ENCODE data around the gene AFTPH.

The AFTPH gene

DNA sequence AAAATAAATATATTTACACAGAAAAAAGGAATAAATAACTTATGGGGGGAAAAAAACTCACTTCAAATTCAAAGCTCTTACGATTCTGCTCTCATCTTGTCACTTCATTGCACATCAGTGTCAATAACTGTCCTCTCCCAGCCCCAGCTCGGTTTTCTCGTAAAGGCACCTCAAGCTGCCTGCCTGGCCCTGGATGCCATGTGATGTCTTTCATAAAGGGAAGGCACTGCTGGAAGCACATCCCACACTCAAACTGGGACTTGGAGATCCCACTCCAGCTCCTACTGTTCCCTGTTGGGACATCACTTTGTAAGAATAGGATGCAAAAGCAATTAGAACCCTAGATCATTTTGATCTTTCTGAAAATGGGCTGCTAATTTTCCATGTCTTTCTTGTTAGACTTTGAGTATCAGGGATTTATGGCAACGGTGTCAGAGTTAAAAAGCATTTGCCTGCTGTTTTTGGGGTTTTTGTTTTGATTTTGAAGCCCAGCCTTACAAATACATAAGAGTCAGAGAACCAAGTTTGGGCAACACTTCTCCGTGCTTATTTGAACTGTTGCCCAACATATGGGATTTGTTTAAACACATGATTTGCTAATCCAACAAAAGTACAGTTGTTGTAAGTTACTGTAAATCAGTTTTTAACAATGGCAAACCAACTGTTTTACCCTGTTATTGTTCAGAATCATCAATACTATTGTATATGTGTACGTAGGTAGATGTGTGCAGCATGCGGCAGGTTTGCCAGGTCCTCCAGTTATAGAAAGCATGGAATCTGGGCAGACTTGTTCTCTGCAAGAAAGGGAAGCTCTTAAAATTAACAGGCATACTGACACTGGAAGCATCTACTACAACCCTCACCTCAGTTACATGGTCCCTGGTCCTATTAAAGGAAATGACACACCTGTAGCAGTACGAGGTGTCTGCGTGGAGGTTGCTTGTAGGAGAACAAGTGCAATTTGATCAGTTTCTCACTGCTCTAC lies 109.0 kb downstream of the AFTPH start:
- DNase-seq (ENCODE audit: low read depth in 2 of 2) = no peak

DNA sequence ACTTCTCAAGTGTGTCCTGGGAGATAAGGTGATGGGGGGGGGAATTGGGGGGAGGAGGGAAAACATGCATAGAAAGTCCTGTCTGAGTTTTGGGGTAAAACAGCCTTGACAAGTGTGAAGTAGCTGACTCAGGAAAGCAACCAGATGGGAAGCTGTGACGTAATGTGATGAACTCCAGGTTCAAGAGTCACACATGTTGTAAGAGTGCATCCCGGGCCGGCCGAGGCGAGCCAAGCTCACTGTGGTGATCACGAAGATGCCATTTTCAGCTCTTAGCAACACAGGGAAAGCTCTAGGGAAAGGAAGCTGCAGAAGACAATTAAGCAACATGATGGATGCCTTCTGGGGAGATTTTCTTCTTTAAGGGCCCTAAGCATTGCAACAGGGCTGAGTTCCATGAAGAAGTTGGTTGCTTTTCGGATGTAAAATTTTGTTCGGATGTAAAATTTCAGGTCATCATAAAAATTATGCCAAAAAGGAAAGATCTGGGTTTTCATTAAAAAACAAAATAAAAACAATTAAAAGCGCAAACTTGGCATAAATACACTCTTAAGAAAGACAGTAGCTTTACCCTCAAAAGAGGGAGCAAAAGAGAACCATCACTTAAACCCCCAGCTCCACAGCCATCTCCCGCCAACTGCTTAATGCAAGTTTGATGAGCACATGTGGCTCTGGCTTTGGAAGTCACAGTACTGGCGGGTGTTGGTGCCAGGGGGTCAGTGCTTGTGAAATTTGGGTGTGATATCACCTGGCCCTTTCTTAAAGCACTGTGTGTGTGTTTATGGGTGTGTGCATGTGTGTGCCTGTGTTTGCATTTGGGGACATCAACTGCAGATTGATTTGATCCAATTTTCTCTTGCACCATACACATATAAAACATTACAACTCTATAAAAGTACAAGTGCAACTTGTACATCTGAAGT lies 110.5 kb downstream of the AFTPH start:
- DNase-seq (ENCODE audit: low read depth in 2 of 2) = no peak

DNA sequence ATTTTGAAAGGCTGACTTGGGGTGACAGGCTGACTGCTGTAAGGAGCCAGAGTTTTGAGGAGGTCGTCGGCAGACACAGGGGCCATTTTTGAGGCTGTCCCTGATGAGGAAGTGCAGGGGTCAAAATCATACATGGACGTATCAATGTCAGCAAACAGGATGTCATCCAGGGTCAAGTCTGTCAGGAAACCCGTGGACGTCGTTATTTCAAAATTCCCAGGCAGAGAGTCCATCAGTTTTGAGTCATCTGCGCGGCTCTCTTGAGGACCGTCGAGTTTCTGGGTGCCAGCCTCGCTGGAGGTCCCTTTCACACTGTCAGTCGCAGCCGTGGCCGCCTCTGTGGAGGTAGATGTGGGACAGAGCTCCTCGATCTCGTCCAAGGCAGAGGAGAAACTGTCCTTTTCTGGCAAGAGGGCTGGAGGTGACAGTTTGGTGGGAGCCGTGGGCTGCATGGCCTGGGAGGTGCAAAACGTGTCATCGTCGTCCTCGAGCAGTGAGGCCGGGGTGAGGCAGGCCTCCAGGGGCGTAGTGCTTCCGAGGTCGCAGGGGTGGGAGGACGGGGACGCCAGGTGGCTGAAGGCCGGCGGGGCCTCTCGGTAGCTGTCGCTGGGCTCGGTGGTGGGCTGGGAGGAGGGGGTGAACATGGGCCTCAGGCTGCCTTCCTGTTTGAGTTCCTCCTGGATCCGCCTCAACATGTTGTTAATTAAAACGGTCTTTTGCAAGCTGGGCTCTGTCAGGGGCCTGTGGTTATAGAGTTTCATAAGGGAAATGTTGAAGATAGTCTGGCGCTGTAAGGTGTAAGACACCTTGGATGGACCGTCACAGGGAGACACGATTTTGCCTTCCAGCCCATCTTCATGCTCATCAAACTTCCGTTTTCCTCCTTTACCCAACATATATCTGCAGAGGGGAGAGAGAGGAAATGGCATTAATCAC lies 112.1 kb downstream of the AFTPH start:
- DNase-seq (ENCODE audit: low read depth in 2 of 2) = no peak

DNA sequence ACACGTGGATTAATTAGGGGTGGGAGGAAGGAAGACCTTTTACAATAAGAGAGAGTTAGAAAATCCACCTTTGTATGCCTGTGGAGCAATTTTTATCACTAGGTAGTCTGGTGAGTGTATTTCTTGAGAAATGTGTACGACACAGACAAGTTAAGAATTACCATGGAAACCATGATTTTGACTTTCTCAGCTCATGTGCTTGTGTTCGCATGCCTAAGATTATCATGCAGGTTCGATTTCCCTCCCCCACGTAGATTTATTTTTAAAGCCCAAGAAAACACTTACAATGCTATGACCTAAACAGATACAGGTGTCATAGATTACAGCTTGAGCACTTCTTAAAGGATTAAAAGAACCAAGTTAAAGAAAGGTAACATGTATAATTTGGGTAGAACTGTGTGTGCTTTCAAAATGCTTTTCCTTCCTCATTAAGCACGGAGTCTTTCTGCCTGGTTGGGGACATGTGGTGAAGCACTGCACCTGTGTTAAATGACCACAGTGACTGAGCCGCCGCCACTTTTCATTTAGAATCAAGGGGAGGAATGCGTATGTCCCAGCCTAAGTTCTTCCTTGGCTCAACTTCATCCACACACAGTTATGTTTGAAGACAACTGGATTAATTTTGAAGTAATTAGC lies 113.0 kb downstream of the AFTPH start:
- no peak for DNase-seq (ENCODE audit: low read depth in 2 of 2)

DNA sequence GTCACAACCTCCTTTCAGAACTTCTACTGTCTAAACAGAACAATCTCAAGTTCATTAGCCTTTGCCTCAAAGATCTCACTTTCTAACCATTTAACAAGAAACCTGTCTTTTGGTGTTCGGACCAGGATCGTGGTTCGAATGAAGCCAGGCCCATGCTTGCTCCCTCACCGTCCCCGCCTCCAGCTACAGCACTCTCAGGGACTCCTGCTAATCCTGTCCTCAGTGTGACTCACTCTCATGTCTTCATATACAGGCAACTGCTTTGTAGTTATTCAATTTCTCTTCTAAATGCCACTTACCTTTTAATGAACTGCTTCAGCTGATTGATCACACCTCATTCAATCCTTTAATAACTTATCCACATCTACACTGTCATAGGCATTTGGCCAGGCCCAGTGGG lies 113.8 kb downstream of the AFTPH start:
- DNase-seq (ENCODE audit: low read depth in 2 of 2) = no peak

DNA sequence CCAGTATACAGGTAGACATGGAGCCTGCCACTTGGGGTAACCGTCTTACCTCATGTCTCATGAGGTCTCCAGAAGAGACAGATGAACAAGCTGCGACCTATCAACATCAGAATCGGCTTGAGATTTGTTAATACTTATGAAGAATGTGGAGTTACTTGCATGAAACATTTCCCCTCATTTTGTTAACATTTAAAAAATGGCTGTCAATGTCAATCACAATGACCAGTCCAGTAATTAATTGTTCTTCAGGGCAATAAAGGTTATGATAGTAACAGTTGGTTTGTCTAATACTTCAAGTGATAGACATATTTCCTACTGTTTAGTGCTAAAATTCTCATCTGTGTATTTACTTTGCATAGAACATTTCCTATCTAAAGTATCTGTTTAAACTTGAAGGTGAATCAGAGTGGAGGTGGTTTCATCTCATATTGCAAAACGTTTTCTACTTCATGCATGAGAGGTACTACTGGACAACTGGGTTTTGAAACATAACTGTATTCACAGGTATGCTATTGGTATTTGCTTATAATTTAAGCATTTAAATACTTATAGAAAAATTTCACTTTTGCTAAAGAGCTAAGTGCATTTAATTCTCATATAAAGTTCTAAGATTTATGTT lies 114.5 kb downstream of the AFTPH start:
- DNase-seq (ENCODE audit: low read depth in 2 of 2) = no peak

DNA sequence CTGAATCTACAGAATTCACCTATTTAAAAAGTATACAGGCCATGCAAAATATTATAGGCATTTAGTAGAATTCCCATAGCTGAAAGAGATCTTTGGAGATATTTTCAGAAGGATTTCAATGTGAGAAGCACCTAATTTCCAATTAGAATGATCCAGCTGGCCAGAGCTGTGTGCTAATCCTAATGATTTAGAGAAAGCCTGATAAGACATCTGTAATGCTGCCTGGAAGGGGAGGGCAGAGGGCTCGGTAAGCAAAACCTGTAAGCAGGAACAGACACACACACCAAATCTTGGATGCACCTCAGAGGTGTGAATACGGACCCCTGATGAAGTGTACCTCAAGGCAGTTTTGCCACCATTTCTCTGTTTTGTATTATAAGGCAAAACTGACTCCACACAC lies 115.6 kb downstream of the AFTPH start:
- DNase-seq (ENCODE audit: low read depth in 2 of 2) = no peak

DNA sequence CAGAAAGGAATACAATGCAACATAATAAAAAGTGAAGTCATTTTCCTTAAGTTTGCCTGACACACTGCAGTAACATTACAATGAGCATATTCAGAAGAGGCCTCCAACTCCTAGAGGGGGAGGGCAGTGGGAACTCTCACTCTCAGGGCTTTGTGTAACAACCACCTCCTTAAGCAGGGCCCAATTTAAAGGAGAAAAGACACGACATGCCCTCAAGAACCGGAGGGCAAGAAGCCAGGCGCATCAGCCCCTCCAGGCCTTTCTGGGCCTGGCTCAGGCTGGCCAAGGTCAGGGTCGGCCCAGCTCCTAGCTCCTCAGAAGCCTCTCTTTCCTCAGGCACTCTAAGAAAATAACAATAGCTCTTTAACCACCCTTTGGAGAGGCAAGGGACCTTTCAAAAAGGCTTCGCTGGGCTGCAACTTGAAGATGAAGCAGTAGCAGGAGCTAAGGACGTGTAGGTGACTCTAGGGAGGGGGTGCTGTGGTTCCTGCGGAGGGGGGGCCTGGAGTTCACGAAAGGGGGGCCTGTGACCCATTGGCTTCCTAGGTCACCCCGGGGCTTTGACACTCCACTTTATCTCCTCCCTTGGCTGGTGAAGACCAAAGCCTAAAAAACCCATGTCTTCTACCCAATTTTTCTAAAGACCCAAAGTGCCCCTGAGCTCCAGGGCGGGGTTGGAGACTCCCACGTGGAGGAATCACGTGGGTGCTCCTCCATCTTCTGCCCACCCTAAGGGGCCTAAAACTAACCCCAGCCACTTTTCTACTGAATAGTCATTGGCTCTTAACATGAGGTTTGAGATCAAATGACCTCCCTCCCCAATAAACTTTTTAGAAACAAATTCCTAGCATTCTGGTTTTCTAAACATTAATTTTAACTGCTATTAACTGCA lies 116.3 kb downstream of the AFTPH start:
- no peak for DNase-seq (ENCODE audit: low read depth in 2 of 2)

DNA sequence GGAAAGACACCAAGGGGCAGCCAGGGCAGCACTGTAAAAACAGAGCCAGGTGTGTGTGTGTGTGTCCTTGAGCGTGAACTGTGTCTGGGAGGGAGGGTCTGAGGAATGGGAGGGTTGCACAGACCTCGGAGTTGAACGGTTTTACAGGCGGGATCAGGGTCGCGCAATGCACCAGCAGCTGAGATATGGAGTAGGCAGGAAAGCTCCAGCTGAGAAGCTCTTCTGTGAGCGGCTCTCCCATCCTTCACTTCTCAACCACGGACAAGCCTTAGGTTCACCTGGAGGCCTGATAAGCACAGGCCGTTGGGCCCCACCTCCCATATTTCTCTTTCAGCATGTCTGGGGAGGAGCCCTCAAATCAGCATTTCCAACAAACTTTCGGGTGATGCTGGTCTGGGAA lies 117.5 kb downstream of the AFTPH start:
- DNase-seq (ENCODE audit: low read depth in 2 of 2) = no peak
